Epithelial cell of proximal tubule (primary cell): ENCODE measurements around the gene VSTM2L. TPM values are rescaled to one million over a fixed set of nuclear protein-coding genes. Genes with fewer than 3 reads are reported as not detected.

Experiments used
- DNase-seq: peaks from one replicate; pipeline ENCODE4 v3.0.0-alpha.2; 2011; ENCODE audit warnings: low read depth
- H3K4me3 ChIP-seq: 2 replicates; pipeline ENCODE4 v1.5.1; 2011; ENCODE audit warnings: low read depth, mild to moderate bottlenecking, low read length
- total RNA-seq: library from RNA; depleted of rRNA; stranded (reverse); fragments of >200 nt; gene quantifications from 2 replicates; pipeline ENCODE4 v1.2.3, GENCODE V29; 2015
- TF ChIP-seq, protein P1 (sequence below): conservative IDR thresholded peaks from 2 replicates; pipeline ENCODE4 v1.5.1; 2012; ENCODE audit warnings: low read depth, mild to moderate bottlenecking, low read length

VSTM2L gene
- total RNA-seq, 1 donor from 2014 or later: 4.5 TPM

DNA sequence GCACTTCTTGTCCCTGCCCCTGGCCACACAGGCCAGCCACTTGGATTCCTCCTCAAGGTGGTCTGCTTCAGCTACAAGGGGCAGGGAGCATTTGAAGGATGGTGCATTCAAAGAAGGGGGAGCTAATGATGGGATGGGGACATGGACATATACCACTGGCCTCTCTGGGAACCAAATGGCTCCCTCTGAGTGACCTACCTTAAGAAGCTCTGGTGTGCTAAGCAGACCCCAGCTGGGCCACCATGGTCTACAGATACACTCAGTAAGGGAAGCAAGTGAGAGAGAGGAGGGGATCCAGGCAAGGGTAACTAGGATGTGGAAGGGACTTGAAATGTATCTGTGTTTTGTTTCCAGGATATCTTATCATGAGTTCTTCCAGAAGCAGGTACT is 67.9 kb downstream of the VSTM2L start:
- no peak for DNase-seq
- TF ChIP-seq, protein P1, sequence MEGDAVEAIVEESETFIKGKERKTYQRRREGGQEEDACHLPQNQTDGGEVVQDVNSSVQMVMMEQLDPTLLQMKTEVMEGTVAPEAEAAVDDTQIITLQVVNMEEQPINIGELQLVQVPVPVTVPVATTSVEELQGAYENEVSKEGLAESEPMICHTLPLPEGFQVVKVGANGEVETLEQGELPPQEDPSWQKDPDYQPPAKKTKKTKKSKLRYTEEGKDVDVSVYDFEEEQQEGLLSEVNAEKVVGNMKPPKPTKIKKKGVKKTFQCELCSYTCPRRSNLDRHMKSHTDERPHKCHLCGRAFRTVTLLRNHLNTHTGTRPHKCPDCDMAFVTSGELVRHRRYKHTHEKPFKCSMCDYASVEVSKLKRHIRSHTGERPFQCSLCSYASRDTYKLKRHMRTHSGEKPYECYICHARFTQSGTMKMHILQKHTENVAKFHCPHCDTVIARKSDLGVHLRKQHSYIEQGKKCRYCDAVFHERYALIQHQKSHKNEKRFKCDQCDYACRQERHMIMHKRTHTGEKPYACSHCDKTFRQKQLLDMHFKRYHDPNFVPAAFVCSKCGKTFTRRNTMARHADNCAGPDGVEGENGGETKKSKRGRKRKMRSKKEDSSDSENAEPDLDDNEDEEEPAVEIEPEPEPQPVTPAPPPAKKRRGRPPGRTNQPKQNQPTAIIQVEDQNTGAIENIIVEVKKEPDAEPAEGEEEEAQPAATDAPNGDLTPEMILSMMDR: no peak

DNA sequence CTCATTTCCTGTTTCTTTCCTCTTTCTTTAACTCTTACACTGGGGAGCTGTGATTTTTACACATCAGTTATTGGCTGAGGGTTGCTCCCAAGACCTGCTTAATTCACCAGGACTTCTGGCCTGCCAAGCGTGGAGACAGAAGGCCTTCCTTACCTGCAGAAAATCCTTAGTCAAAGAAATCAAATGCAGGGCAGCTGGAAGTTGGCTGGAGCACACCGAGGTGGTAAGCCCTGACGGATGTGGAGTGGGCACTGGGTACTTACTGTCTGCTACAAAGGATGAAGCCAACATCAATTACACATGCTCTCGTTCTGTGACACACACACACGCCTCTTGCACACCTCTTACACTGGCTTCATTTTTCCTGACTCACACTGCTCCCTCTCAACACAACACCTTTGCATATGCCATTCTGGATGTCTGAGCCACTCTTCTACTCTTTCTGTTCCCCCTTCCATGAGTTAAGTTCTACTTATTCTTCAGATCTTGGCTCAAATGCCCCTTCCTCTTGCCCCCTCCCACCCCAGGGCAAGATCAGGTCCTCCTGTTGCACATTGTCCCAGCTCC is 68.7 kb downstream of the VSTM2L start:
- no peak for DNase-seq
- TF ChIP-seq, protein P1: no peak

More for the DNA sequence above, 67.9 kb downstream of the VSTM2L start:
- H3K4me3 ChIP-seq: no peak overlapping the region

GRCh38 chr20:37972256-37973058 is 69.5 kb downstream of the VSTM2L start:
- TF ChIP-seq, protein P1: no peak
- DNase-seq: no peak
- H3K4me3 ChIP-seq: no peak overlapping the region

More for the DNA sequence above, 68.7 kb downstream of the VSTM2L start:
- H3K4me3 ChIP-seq: no peak overlapping the region

DNA sequence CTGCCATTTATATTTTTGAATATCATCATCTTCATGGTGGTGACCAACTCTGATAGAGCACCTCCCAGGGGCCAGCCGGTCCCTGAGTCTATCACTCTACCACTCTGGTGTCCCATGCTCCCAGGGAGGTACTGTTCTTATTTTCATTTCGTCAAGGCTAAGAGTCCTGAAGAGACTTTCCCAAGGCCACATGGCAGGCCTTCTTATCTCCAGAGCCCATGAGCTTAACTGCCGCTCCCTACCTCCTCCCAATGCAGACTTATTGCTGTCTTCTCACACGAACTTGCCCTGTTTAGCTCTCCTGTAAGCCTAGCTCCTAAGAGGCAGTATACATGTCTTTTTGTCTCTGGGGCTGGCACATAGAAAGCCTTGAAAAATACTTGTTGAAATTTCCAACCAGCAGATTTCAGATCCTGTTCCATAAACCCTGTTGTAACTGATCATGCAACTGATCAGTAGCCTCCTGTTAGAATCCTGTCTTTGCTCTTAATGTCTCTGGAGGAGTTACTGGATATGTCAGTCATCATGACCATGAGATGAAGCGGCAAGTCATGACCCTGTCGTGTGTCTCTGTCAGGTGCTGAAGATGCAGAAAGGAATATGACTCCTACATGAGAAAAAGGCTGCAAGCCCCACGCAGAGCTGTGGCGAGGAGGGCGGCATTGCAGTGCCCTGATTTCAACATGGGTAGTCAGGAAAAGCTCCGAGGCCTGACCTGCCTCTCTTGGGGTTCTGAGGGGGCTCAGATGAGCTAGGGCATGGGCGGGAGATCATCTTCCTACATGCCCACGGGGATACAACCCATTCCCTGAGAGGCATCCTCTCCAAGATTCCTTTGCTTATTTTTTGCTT is 70.4 kb downstream of the VSTM2L start:
- no peak for DNase-seq
- TF ChIP-seq, protein P1: no peak
- H3K4me3 ChIP-seq: no peak overlapping the region

DNA sequence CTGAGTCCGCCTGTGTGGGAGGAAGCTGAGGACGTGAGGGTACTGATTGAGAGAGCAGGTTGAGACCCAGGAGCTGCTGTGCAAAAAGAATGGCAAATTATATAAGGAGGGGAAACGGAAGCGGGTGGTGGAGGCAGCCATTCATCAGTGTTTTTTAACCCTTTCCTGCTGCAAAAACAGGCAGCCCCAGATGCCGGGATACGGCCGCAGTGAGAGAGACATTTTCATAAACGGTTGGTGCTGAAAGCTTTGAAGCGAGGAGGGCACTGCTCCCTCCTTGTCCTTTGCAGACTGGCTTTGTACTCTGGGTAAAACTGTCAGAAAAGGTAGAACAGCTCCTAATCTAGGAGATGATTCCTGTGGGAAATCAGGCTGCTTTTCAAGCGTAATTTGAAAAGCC is 74.0 kb downstream of the VSTM2L start:
- TF ChIP-seq, protein P1: no peak
- H3K4me3 ChIP-seq: no peak overlapping the region
- DNase-seq: no peak

DNA sequence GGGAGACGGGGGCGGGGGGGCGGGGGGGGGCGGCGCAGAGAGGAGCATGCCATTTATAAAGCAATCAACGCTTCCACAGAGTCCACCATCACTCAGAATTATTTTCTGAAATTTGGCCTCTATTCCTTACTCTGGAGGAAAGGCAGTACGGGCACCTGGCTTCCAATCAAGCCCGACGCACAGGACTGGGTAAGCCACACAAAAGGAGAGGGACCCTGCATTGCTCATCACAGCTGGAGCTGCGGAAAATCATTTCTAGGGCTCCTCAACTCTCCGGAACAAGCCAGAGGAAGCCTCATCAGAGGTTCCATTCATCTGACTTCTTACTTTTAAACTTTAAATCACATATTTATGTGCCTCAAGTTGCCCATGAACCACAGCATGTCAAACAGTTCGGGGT is 74.4 kb downstream of the VSTM2L start:
- no peak overlapping the region for H3K4me3 ChIP-seq
- TF ChIP-seq, protein P1: no peak
- no peak for DNase-seq
